Mesendoderm (in vitro differentiated cells): ENCODE data around the gene GJD4.
A peak's percentile ranks its signal among the peaks of the same experiment; 100 is the strongest.

Experiments
- DNase-seq: peaks from one replicate; pipeline ENCODE4 v3.0.0; 2013
- H2AK5ac ChIP-seq: 2 replicates; pipeline ENCODE4 v1.6.1; 2013; ENCODE audit warnings: low read length, inconsistent platforms
- H2BK120ac ChIP-seq: 2 replicates; pipeline ENCODE4 v1.6.1; 2013; ENCODE audit warnings: low read depth, mild to moderate bottlenecking, low read length, moderate library complexity, mixed read lengths
- H2BK15ac ChIP-seq: replicated peaks from 2 replicates; pipeline ENCODE4 v1.6.1; 2013; ENCODE audit warnings: low read depth, mild to moderate bottlenecking, moderate library complexity
- H2BK5ac ChIP-seq: 2 replicates; pipeline ENCODE4 v1.6.1; 2013; ENCODE audit warnings: low read length, inconsistent platforms
- H3K18ac ChIP-seq: 2 replicates; pipeline ENCODE4 v1.6.1; 2013; ENCODE audit warnings: mild to moderate bottlenecking, low read length, mixed read lengths
- H3K23ac ChIP-seq: one replicate; pipeline ENCODE4 v1.6.1; 2013; ENCODE audit warnings: low read length
- H3K27ac ChIP-seq: 2 replicates; pipeline ENCODE4 v1.5.1; 2013; ENCODE audit warnings: low read depth, mild to moderate bottlenecking, inconsistent platforms, low read length, moderate library complexity
- H3K27me3 ChIP-seq: 2 replicates; pipeline ENCODE4 v1.6.1; 2013; ENCODE audit warnings: low read length, control low read depth, mild to moderate bottlenecking, inconsistent platforms; ENCODE audit not compliant: insufficient read depth, poor library complexity
- H3K36me3 ChIP-seq: 2 replicates; pipeline ENCODE4 v1.6.1; 2013; ENCODE audit warnings: low read length, inconsistent platforms; ENCODE audit not compliant: control insufficient read depth, insufficient read depth
- H3K4ac ChIP-seq: one replicate; pipeline ENCODE4 v1.6.1; 2013; ENCODE audit warnings: low read depth, mild to moderate bottlenecking, low read length, moderate library complexity
- H3K4me1 ChIP-seq: 2 replicates; pipeline ENCODE4 v1.6.1; 2013; ENCODE audit warnings: low read depth, low read length, inconsistent platforms; ENCODE audit not compliant: control insufficient read depth
- H3K4me2 ChIP-seq: 2 replicates; pipeline ENCODE4 v1.6.1; 2013; ENCODE audit warnings: low read length
- H3K4me3 ChIP-seq: 2 replicates; pipeline ENCODE4 v1.5.1; 2013; ENCODE audit warnings: mild to moderate bottlenecking, low read length
- H3K56ac ChIP-seq: one replicate; pipeline ENCODE4 v1.6.1; 2013; ENCODE audit warnings: low read length
- H3K79me1 ChIP-seq: 2 replicates; pipeline ENCODE4 v1.6.1; 2013; ENCODE audit warnings: low read length, inconsistent platforms
- H3K79me2 ChIP-seq: 2 replicates; pipeline ENCODE4 v1.6.1; 2013; ENCODE audit warnings: mild to moderate bottlenecking, low read length; ENCODE audit not compliant: control insufficient read depth, insufficient read depth
- H3K9ac ChIP-seq: 2 replicates; pipeline ENCODE4 v1.6.1; 2013; ENCODE audit warnings: low read length, inconsistent platforms
- H4K5ac ChIP-seq: one replicate; pipeline ENCODE4 v1.6.1; 2013; ENCODE audit warnings: low read length
- H4K8ac ChIP-seq: one replicate; pipeline ENCODE4 v1.6.1; 2013; ENCODE audit warnings: low read depth, mild to moderate bottlenecking, control low read depth, low read length, moderate library complexity
- WGBS: extraction: QIAGEN DNeasy Blood & Tissue Kit; methylation state at CpG from one replicate; pipeline ENCODE4 v1.1.7; 2013; ENCODE audit warnings: low lambda C conversion rate, missing lambda C conversion rate; ENCODE audit not compliant: insufficient coverage; ENCODE audit errors: extremely low coverage; 5-methylcytosine and 5-hydroxymethylcytosine counted together

GJD4 gene

GRCh38 chr10:35642035-35642792, 37.1 kb downstream of the GJD4 start, which contains the start of gene FZD8:
FZD8 (minus strand) TSS chr10:35642296; CDS start chr10:35641429, 867 bp downstream.
- H3K4me1 ChIP-seq = peaks cover 3% of the 10 kb centered on the region
- H3K23ac ChIP-seq = peak within 1 kb of the TSS; percentile 15
- H3K4me3 ChIP-seq = peak within 1 kb of the TSS; percentile 49
- H3K18ac ChIP-seq = peak within 1 kb of the TSS; percentile 88
- peak within 1 kb of the TSS; percentile 82 for H3K4ac ChIP-seq
- peak within 1 kb of the TSS; percentile 77 for H3K9ac ChIP-seq
- H3K56ac ChIP-seq = peak within 1 kb of the TSS; percentile 91
- peak within 1 kb of the TSS; percentile 28 for H2BK15ac ChIP-seq
- H3K36me3 ChIP-seq = no peaks in the 10 kb centered on the region
- peaks cover 5% of the 10 kb centered on the region for H3K79me2 ChIP-seq
- peak within 1 kb of the TSS; percentile 83 for H2BK120ac ChIP-seq
- no peak within 1 kb of the TSS for H4K8ac ChIP-seq
- peak; percentile 97 for DNase-seq
- peak within 1 kb of the TSS; percentile 83 for H3K4me2 ChIP-seq
- H3K27me3 ChIP-seq = no peaks in the 10 kb centered on the region
- H2BK5ac ChIP-seq = peak within 1 kb of the TSS; percentile 78
- no peak within 1 kb of the TSS for H2AK5ac ChIP-seq
- WGBS = no CpG with 5 or more reads among the region's 80 CpGs
- no peak within 1 kb of the TSS for H4K5ac ChIP-seq
- H3K27ac ChIP-seq = peak within 1 kb of the TSS; percentile 80
- H3K79me1 ChIP-seq = no peaks in the 10 kb centered on the region

DNA sequence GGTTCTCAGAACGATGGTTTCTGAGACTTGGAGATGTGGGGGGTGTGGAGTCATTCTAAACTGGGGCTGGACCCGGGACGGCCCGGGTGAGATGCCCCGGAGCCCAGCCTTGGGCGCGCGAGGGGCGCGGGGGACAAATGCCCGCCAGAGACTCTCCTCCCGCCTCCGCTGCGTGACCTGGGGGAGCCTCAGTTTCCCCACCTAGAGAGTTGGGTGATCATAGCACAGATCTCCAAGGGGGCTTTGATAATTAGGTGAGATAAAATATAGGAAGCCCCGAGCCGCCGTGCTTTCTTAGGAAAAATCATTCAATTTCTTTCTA, 37.6 kb downstream of the GJD4 start:
- DNase-seq = no peak
- peak overlapping the region; percentile 65 for H3K18ac ChIP-seq
- H2AK5ac ChIP-seq = no peak overlapping the region
- no peak overlapping the region for H4K5ac ChIP-seq
- peak overlapping the region; percentile 38 for H3K4ac ChIP-seq
- no peak overlapping the region for H4K8ac ChIP-seq
- H3K4me3 ChIP-seq = peak overlapping the region; percentile 18
- peak overlapping the region; percentile 72 for H3K27ac ChIP-seq
- WGBS = no CpG with 5 or more reads among the region's 17 CpGs
- H3K79me2 ChIP-seq = peaks cover 5% of the 10 kb centered on the region
- no peak overlapping the region for H3K23ac ChIP-seq
- H3K79me1 ChIP-seq = no peaks in the 10 kb centered on the region
- peak overlapping the region; percentile 83 for H2BK120ac ChIP-seq
- peak overlapping the region; percentile 28 for H2BK15ac ChIP-seq
- no peaks in the 10 kb centered on the region for H3K27me3 ChIP-seq
- H3K9ac ChIP-seq = peak overlapping the region; percentile 68
- H2BK5ac ChIP-seq = no peak overlapping the region
- H3K56ac ChIP-seq = peak overlapping the region; percentile 91
- H3K4me2 ChIP-seq = peak overlapping the region; percentile 83
- H3K4me1 ChIP-seq = peaks cover 3% of the 10 kb centered on the region
- H3K36me3 ChIP-seq = no peaks in the 10 kb centered on the region

- Histone ChIP-seq H3K4ac (peak overlapping the region; percentile 38), H3K79me2 (peaks cover 5% of the 10 kb centered on the region), H3K36me3 (no peaks in the 10 kb centered on the region), H4K8ac (no peak overlapping the region), H3K4me3 (peak overlapping the region; percentile 18), H3K4me1 (peaks cover 1% of the 10 kb centered on the region), H3K18ac (peak overlapping the region; percentile 65), H3K9ac (peak overlapping the region; percentile 68), H3K27ac (peak overlapping the region; percentile 72), H4K5ac (no peak overlapping the region), H2BK5ac (peak overlapping the region; percentile 78), H3K56ac (peak overlapping the region; percentile 85), H2AK5ac (no peak overlapping the region), H3K79me1 (no peaks in the 10 kb centered on the region), H3K27me3 (no peaks in the 10 kb centered on the region), H2BK15ac (no peak overlapping the region), H3K4me2 (peak overlapping the region; percentile 83), H3K23ac (no peak overlapping the region), H2BK120ac (peak overlapping the region; percentile 83)
- peak; percentile 88 for DNase-seq
- no CpG with 5 or more reads among the region's 42 CpGs for WGBS
These were observed 38.3 kb downstream of the GJD4 start for GRCh38 chr10:35643151-35644049.

GRCh38 chr10:35644050-35644950, 39.2 kb downstream of the GJD4 start:
- WGBS = no CpG with 5 or more reads among the region's 13 CpGs
- peak overlapping the region; percentile 8 for H3K4me3 ChIP-seq
- no peak overlapping the region for H3K23ac ChIP-seq
- H3K18ac ChIP-seq = peak overlapping the region; percentile 25
- H2BK5ac ChIP-seq = no peak overlapping the region
- H3K79me1 ChIP-seq = no peaks in the 10 kb centered on the region
- H3K4me2 ChIP-seq = peak overlapping the region; percentile 83
- H3K56ac ChIP-seq = peak overlapping the region; percentile 18
- H2BK120ac ChIP-seq = no peak overlapping the region
- H2AK5ac ChIP-seq = no peak overlapping the region
- H3K27me3 ChIP-seq = no peaks in the 10 kb centered on the region
- no peak overlapping the region for H4K8ac ChIP-seq
- H3K27ac ChIP-seq = no peak overlapping the region
- peak overlapping the region; percentile 26 for H3K9ac ChIP-seq
- peaks cover 5% of the 10 kb centered on the region for H3K79me2 ChIP-seq
- no peak overlapping the region for H3K4ac ChIP-seq
- no peak overlapping the region for H4K5ac ChIP-seq
- peaks cover 1% of the 10 kb centered on the region for H3K4me1 ChIP-seq
- no peak overlapping the region for H2BK15ac ChIP-seq
- peak; percentile 36 for DNase-seq
- no peaks in the 10 kb centered on the region for H3K36me3 ChIP-seq

DNA sequence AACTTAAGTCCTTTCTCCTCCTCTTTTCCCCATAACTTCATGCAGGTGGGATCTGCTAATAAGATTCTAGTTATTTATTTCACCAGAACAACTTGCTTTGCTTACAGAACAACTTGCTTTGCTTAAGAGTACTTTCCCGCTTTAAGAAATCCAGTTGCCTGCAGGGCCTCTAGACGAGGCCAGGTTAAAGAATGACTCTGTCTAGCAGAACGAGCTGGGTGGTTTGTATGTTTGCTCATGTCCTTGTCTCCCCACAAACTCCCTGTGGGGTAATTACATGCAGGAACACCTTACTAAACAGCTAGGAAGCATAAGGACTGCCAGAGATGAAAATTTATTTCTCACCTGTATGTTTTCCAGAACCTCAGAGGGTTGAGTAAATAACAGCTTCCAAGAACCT, 45.8 kb downstream of the GJD4 start:
- Histone ChIP-seq H3K4me2 (no peak overlapping the region), H3K4me1 (no peaks in the 10 kb centered on the region), H3K18ac (no peak overlapping the region), H3K79me1 (no peaks in the 10 kb centered on the region), H3K4ac (no peak overlapping the region), H2BK120ac (no peak overlapping the region), H3K36me3 (no peaks in the 10 kb centered on the region), H3K56ac (no peak overlapping the region), H3K23ac (no peak overlapping the region), H2BK5ac (no peak overlapping the region), H4K5ac (no peak overlapping the region), H2BK15ac (no peak overlapping the region), H3K27me3 (no peaks in the 10 kb centered on the region), H3K27ac (no peak overlapping the region), H4K8ac (no peak overlapping the region), H3K9ac (no peak overlapping the region), H2AK5ac (no peak overlapping the region), H3K4me3 (no peak overlapping the region), H3K79me2 (no peaks in the 10 kb centered on the region)
- no peak for DNase-seq
- no CpG with 5 or more reads among the region's 3 CpGs for WGBS
